Suppressor macrophage (primary cell): ENCODE measurements around the gene GRAMD2A.

Experiments
- DNase-seq, 4 experiments: peaks; one replicate each; pipeline ENCODE4 v3.0.0-alpha.2; 2020 to 2022

GRAMD2A gene

DNA sequence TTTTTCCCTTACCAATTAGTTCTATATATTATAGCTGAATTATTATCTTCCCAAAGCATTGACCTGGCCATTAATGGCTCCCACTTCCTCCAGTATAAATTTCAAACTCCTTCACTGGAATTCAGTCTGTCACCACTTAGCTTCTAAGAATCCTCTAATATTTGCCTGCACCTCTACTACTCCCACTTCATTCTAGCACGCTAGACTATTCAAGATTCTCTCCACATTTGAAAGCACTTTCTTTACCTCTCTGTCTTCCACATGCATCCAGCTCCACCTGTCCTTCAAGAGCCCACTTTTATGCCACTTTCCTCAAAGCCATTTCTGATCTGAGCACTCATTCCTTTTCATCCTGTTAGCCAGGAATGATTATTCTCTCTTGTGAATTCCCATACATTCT, 64.4 kb downstream of the GRAMD2A start:
- DNase-seq, result no peak

DNA sequence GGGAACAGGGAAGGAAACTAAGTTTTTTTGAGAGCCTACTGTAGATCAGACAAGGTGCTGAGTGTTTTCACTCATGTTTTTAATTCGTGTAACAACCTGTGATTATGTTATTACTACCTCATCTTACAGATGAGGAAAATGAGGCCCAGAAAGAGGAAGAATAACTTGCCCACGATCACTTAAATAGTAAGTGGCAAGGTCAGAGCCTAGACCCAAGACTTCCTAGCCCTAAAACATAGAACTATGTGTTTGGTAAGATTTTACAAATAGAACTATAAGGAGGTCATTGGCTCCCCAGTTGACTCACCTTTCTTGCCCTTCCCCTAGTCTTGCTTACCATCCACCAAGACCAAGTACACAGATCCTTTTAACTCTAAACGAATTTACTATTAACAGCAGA, 65.7 kb downstream of the GRAMD2A start:
- peak in 1 of 4 experiments; percentile 11 for DNase-seq

DNA sequence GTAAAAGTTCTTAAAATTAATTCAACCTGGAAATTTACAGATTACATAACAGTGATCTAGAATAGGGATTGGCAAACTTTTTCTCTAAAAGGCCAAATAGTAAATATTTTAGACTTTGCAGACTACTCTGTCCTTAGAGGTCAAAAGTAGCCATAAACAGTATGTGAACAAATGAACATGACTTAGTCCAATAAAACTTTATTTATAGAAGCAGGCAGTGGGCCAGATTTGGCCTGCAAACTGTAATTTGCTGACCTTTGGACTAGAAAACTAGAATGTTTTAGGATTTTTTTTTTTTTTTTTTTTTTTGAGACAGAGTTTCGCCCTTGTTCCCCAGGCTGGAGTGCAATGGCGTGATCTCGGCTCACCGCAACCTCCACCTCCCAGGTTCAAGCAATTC, 67.3 kb downstream of the GRAMD2A start:
- no peak for DNase-seq

DNA sequence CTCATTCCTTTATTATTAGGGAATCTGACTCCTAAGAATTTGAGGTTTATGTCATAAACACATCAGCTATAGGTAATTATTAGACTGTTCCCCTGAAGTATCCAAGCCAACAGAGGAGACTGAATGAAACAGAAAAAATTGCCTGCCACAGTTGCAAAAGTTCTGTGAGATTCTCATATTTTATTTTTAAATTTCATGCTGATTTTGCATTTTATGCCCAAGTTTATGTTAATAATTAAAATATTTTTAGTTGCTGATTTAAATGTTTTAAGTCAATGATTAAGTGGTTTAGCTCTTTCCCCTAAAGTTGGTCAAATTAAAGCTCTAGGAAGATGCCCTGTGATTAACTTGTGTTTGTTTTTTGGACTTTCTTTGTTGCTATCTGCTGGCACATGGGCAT, 69.2 kb downstream of the GRAMD2A start:
- DNase-seq, result no peak

DNA sequence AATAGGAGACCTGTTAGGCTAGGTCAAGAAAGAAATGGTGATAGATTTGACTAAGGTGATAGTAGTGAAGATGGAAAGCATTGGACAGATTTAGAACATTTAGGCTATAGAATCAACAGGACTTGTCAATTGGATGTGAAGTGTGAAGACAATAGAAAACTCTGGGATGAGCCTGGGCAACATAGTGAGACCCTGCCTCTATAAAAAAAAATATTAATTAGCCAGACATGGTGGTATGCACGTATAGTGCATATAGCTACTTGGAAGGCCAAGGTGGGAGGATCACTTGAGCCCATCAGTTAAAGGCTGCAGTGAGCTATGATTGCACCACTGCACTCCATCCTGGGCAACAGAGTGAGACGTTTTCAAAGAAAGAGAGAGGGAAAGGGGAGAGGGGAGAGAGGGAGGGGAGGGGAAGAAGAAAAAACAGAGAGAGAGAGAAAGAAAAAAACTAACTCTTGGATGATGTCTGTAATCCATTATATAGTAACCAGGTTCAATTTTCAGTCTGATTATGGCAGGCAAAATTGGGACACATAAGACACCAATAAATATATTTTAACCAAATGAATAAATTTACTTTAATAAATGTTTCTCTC, 69.8 kb downstream of the GRAMD2A start:
- no peak for DNase-seq

DNA sequence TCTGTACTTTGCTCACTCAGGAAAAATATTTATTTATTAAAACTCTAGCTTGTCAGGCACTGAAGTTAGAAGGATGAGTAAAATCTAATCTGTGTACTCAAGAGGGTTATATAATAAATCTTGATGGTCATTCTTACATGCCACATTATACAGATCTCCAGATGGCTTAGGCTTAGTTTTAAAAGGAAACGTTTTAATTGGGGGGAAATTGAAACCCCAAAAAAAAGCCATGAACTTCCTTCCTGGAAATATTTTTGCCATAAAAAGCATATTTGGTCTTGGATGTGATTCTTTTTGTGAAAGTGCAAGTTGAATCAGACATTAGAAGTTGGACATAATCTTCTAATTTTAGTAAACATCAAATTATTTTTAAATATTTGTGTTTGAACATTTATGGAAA, 73.4 kb downstream of the GRAMD2A start:
- DNase-seq, result no peak

DNA sequence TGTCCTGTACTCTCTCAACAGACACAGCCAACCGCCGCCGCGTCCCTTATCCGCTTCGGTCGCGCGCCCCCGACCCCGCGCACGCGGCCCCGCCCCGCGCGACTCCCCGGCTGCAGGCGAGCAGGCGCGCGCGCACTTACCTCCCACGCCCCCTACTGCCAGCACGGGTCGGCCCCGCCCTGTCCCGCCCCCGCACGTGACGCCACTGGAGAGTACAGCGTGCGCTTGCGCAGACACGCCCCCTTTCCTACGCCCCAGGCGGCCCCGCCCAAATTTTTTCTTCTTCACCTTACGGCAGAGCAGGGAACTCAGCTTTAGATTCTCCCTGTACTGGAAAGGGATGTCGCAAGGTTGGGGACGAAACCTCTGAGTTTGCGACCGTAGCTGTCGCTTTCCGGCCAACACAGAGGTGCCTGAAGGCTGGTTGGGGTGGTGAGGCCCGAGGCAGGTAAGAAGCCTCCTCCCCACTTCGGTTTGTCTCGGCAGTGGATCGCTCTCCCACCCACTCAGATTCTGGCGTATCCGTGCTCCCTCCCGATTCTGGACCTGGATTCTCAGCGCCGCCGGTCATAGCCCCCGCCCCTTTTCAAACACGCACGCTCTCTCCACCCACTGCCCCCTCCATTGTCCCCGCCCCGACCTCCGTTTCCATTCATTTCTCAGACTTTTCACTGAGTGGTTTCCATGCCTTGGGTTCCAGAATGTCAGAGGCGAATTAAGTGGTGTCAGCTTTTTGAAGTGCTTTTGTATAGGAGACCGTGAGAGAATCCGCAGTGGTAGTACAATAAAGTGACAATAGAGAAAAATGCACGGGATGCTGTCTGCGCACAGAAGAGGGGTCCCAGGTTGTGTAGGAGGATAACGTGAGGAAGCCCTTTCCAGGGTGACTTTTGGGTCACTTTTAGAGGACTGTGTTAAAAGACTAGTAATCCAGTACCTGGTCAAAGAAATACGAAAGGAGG, 79.3 kb downstream of the GRAMD2A start, which contains the start of the genes MYO9A and SENP8:
Gene MYO9A (minus strand): TSS at position 134 of the 962 bp plus-strand sequence. CDS start 71,587 bp downstream, outside the sequence.
Gene SENP8 (plus strand): TSS at position 387 of the 962 bp plus-strand sequence. CDS start 21,221 bp downstream, outside the sequence.
- peak; percentile 99 to 100 (median 100) for DNase-seq

DNA sequence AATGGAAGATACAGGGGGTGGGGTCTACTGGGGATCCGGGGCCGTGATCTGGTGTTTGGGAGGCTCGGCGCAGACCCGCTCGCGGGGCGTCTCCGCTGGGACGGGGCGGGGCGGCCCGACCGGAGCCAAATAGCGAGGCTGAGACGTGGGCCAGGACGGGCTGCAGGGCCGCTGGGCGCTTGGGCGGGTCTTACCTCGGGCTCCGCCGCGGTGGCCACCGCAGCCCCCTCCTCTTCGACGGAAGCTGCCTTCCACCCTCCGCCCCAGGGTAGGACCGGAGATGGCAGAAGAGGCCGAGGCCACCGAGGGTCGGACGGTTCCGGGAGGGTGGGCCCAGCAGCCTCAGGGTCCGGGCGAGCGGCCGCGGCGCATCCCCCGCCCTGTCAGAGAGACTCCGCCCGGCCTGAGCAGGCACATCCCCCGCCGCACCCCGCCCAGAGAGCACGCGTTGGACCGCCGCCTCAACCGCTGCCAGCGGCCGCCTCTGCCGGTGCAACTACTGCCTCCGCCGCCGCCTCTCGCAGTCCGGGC, 80.0 kb downstream of the GRAMD2A start:
- DNase-seq, result peak; percentile 84 to 93 (median 88)

DNA sequence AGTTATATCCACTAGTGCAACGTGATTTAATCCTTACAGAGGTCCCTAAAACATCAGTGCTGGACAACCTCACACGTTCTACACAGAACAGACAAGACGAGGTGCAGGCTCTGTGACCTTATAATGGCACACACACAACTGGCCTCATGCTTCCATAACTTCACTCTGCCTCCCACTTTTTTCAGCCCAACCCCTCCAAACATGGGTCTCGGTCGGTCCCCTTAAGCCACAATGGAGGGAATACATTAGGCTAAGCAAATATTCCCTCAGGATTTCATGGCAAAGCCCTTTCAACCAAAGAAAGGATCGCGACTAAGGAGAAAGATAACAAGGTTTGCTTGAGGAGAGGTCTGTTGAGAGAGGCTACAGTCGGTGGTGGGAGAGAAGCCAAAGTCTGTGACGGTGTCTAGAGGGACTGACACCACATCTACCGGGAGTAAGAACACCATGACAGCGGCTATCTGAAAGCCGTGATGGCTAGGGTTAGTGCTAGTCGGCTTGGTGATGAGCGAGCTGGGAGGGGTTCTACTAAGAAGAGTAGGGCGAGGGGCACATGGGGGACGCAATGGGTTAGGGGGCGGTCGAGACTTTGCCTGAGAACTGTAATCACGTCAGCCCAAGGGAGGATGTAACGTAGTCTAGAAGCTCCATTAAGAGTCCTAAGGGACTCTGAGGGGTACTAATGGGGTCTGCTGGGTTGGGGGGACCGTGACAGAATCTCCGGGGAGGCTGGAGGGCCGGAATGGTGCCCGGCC, 80.7 kb downstream of the GRAMD2A start:
- peak; percentile 6 to 23 (median 19) for DNase-seq

DNA sequence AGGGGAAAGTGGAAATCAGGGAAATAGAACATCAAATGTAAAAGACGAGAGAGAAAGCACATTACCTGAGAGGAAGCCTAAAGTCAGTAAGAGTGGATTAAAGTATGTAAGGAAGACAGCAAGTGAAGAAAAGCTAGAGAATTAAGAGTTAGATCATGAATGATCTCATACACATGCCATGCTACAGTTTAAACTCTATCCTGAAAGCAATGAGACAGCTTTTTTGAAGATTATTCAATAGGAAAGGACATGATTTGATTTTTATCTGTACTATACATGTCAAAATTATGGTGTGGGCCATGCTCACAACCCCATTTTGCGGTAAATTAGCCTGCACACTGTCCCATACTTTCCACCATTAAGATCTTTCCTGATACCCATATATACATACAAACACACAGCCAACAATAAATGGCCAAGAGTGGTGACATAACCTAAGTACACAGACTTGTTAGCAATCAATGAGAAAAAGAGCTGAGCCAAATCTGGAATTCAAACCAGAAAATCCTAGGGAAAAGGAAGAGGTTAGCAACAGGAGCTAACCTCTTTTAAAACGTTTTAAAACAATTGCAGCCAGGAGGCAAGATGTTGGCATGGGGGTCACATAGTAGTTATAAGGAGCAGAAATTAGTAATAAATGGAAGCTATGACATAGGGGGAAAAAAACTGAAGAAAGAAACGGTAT, 84.1 kb downstream of the GRAMD2A start:
- no peak for DNase-seq

DNA sequence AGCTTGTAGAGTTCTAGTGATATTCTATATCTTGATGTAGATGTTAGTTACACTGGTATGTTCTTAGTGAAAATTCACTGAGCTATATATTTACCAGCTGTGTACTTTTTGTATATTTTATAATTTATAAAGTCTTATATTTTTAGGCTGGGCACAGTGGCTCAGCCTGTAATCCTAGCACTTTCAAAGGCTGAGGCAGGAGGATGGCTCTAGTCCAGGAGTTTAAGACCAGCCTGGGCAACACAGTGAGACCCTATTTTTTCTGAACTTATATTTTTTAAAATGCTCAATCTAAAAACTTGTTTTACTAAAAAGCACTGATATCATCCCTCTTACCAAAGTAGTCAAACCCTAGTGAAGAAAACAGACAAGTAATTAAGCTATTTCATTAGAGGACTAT, 84.8 kb downstream of the GRAMD2A start:
- no peak for DNase-seq

DNA sequence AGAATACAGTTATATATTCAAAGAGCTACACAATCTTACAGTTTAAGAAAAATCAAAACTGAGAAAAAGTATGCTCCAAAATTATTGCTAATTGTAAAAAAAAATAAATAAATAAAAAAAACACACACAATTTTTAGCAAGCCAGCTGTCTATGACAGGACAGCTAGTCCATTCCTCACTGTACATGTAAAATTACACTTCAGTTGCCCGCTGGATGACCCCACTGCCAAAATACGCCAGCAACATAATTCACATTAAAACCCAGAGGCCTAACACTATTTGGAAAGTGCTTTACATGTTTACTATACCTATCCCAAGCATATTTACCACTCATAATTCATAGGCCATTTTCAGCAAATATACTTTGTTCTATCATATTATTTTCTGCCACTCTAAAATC, 85.5 kb downstream of the GRAMD2A start:
- no peak for DNase-seq

DNA sequence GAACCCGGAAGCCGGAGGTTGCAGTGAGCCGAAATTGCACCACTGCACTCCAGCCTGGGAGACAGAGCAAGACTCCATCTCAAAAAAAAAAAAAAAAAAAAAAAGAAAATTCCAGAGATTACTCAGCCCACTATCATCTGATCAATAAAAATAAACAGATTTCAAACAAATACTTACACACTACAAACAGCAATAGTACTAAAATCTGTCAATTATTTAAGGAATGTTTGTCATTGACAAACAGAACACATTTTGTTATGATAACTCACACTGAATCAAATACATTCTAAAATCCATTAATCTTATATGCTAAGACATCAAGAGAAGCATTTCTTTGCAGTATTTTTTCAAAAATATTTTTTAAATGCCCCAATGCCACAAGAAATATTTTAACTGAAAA, 87.2 kb downstream of the GRAMD2A start:
- DNase-seq, result no peak
